ENCODE results near the gene XYLT2.

DNA sequence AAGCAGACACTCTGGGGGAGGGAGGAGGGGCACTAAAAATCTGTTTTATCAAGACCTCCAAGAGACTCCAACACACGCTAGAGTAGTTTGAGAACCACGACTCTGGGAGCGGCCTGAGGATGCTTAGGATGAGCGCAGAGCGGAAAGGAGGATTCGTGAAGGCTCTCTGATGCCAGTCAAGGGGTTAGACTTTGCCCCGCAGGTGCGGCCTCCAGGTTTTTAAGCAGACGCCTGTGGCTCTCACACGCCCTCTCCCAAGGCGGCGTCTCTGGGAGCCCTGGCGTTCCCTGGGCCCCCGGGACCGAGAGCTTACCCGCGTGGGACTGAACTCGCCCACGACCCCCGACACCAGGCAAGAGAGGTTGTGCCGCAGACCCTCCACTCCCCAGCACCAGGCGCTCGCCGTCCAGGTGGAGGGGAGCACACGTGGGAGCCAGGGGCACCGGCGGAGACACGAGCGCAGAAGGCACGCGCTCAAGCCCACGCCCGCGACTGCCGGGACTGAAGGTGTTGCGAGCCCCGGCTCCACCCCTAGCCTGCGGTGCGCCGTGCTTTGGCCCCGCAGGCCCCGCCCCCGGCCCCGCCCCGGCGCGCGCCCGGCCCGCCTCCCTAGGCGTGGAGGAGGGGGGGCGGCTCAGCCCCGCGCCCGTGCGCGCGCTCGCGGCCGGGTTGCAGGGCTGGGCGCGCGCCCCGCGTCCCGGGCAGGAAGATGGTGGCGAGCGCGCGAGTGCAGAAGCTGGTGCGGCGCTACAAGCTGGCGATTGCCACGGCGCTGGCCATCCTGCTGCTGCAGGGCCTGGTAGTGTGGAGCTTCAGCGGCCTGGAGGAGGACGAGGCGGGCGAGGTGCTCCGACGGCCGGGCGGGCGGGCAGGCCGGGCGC lies at the start of gene XYLT2:
- TF ChIP-seq TEAD4 (IDR thresholded peaks at IDR 0.05) (no peak), CREB1 (IDR thresholded peaks at IDR 0.05; ENCODE audit: low read depth) (no peak), EP300 (IDR thresholded peaks at IDR 0.05; ENCODE audit: borderline replicate concordance) (no peak), YY1 (IDR thresholded peaks at IDR 0.05; ENCODE audit: low read depth) (peak; percentile 82)
- TF ChIP-seq, protein P1, sequence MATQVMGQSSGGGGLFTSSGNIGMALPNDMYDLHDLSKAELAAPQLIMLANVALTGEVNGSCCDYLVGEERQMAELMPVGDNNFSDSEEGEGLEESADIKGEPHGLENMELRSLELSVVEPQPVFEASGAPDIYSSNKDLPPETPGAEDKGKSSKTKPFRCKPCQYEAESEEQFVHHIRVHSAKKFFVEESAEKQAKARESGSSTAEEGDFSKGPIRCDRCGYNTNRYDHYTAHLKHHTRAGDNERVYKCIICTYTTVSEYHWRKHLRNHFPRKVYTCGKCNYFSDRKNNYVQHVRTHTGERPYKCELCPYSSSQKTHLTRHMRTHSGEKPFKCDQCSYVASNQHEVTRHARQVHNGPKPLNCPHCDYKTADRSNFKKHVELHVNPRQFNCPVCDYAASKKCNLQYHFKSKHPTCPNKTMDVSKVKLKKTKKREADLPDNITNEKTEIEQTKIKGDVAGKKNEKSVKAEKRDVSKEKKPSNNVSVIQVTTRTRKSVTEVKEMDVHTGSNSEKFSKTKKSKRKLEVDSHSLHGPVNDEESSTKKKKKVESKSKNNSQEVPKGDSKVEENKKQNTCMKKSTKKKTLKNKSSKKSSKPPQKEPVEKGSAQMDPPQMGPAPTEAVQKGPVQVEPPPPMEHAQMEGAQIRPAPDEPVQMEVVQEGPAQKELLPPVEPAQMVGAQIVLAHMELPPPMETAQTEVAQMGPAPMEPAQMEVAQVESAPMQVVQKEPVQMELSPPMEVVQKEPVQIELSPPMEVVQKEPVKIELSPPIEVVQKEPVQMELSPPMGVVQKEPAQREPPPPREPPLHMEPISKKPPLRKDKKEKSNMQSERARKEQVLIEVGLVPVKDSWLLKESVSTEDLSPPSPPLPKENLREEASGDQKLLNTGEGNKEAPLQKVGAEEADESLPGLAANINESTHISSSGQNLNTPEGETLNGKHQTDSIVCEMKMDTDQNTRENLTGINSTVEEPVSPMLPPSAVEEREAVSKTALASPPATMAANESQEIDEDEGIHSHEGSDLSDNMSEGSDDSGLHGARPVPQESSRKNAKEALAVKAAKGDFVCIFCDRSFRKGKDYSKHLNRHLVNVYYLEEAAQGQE (IDR thresholded peaks at IDR 0.05; ENCODE audit: low read depth): no peak
- TF ChIP-seq, protein P2, sequence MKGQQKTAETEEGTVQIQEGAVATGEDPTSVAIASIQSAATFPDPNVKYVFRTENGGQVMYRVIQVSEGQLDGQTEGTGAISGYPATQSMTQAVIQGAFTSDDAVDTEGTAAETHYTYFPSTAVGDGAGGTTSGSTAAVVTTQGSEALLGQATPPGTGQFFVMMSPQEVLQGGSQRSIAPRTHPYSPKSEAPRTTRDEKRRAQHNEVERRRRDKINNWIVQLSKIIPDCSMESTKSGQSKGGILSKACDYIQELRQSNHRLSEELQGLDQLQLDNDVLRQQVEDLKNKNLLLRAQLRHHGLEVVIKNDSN (IDR thresholded peaks at IDR 0.05): no peak
